Hepatocyte (in vitro differentiated cells): ENCODE measurements around the gene LURAP1L. TPM values are rescaled to one million over a fixed set of nuclear protein-coding genes. Genes with fewer than 3 reads are reported as not detected.
A peak's percentile ranks its signal among the peaks of the same experiment; 100 is the strongest.

Experiments used
- DNase-seq: peaks from one replicate; pipeline ENCODE4 v3.0.0-alpha.2; 2016; ENCODE audit warnings: low spot score
- H2AFZ ChIP-seq: fragments of 200-600 bp; sonication (generic); 2 replicates; pipeline ENCODE4 v1.6.0; 2016; ENCODE audit warnings: antibody characterized with exemption, mild to moderate bottlenecking
- H3K27ac ChIP-seq: fragments of 200-600 bp; sonication (generic); 2 replicates; pipeline ENCODE4 v1.5.1; 2016; ENCODE audit warnings: mild to moderate bottlenecking
- H3K27me3 ChIP-seq: fragments of 200-600 bp; sonication (generic); 2 replicates; pipeline ENCODE4 v1.6.1; 2016
- H3K36me3 ChIP-seq: fragments of 200-600 bp; sonication (generic); replicated peaks from 2 replicates; pipeline ENCODE4 v1.5.1; 2016; ENCODE audit warnings: low read depth; ENCODE audit not compliant: insufficient read depth
- H3K4me1 ChIP-seq: fragments of 200-600 bp; sonication (generic); 2 replicates; pipeline ENCODE4 v1.5.1; 2016; ENCODE audit warnings: mild to moderate bottlenecking, moderate library complexity; ENCODE audit not compliant: insufficient read depth
- H3K4me2 ChIP-seq: fragments of 200-600 bp; sonication (generic); 2 replicates; pipeline ENCODE4 v1.6.0; 2016
- H3K4me3 ChIP-seq: fragments of 200-600 bp; sonication (generic); 2 replicates; pipeline ENCODE4 v1.5.1; 2016; ENCODE audit warnings: mild to moderate bottlenecking
- H3K79me2 ChIP-seq: fragments of 200-600 bp; sonication (generic); 2 replicates; pipeline ENCODE4 v1.6.0; 2017; ENCODE audit warnings: mild to moderate bottlenecking
- H3K9me2 ChIP-seq: fragments of 200-600 bp; sonication (generic); replicated peaks from 2 replicates; pipeline ENCODE4 v1.6.0; 2017; ENCODE audit warnings: mild to moderate bottlenecking; ENCODE audit not compliant: insufficient read depth
- H3K9me3 ChIP-seq: fragments of 200-600 bp; sonication (generic); 2 replicates; pipeline ENCODE4 v1.5.1; 2016; ENCODE audit warnings: low read depth, mild to moderate bottlenecking
- H4K20me1 ChIP-seq: fragments of 200-600 bp; sonication (generic); 2 replicates; pipeline ENCODE4 v1.6.0; 2016; ENCODE audit warnings: mild to moderate bottlenecking; ENCODE audit not compliant: insufficient read depth, poor library complexity, severe bottlenecking
- CTCF ChIP-seq: fragments of 200-600 bp; sonication (generic); IDR thresholded peaks from 2 replicates; pipeline ENCODE4 v1.5.1; 2016; ENCODE audit warnings: antibody characterized with exemption, mild to moderate bottlenecking; ENCODE audit not compliant: poor library complexity
- EZH2 ChIP-seq: fragments of 200-600 bp; sonication (generic); IDR thresholded peaks from 2 replicates; pipeline ENCODE4 v1.6.1; 2016; ENCODE audit warnings: antibody characterized with exemption, mild to moderate bottlenecking, borderline replicate concordance
- EZH2phosphoT487 ChIP-seq: fragments of 200-600 bp; sonication (generic); IDR thresholded peaks from one replicate; pipeline ENCODE4 v1.6.1; 2018; ENCODE audit warnings: antibody characterized with exemption, mild to moderate bottlenecking, low read depth, moderate library complexity; ENCODE audit not compliant: unreplicated experiment, severe bottlenecking
- WGBS: methylation state at CpG from one replicate; pipeline ENCODE4 v1.1.6; 2016; ENCODE audit warnings: low lambda C conversion rate; ENCODE audit errors: missing lambda C conversion rate; 5-methylcytosine and 5-hydroxymethylcytosine counted together
- polyA plus RNA-seq: library from polyadenylated mRNA; unstranded; fragments of >200 nt; fragmentation: Nextera tagmentation; extraction: Ambion mirVana; gene quantifications from 2 replicates; pipeline ENCODE4 v1.2.1, GENCODE V29; 2016
- total RNA-seq: library from RNA; depleted of rRNA; stranded (reverse); fragments of >200 nt; gene quantifications from 2 replicates; pipeline ENCODE4 v1.2.3, GENCODE V29; 2014

Gene LURAP1L
- total and polyA plus RNA-seq, 2 experiments from 2014 or later: 36.1 to 37.6 TPM

- 63% methylated on average over 2 of the region's 2 CpGs for WGBS
- no peaks in the 10 kb centered on the region for H3K9me2 ChIP-seq
- TF ChIP-seq CTCF: no peak
- TF ChIP-seq EZH2phosphoT487: no peak
- no peak for TF ChIP-seq EZH2
- peak overlapping the region; percentile 97 for H3K27ac ChIP-seq
- peaks cover 92% of the 10 kb centered on the region for H3K79me2 ChIP-seq
- no peaks in the 10 kb centered on the region for H3K36me3 ChIP-seq
- peak; percentile 31 for DNase-seq
- no peaks in the 10 kb centered on the region for H3K27me3 ChIP-seq
- no peak overlapping the region for H2AFZ ChIP-seq
- H3K9me3 ChIP-seq: peaks cover 11% of the 10 kb centered on the region
- H3K4me1 ChIP-seq: peaks cover 13% of the 10 kb centered on the region
- H3K4me3 ChIP-seq: no peak overlapping the region
- no peaks in the 10 kb centered on the region for H4K20me1 ChIP-seq
- peak overlapping the region; percentile 34 for H3K4me2 ChIP-seq
Observed at GRCh38 chr9:12785260-12785770, 10.5 kb downstream of the LURAP1L start.

GRCh38 chr9:12785941-12786340, 11.1 kb downstream of the LURAP1L start:
- Histone ChIP-seq H3K27me3 (no peaks in the 10 kb centered on the region), H3K27ac (peak overlapping the region; percentile 97), H3K4me2 (peak overlapping the region; percentile 34), H3K9me2 (no peaks in the 10 kb centered on the region), H3K4me3 (no peak overlapping the region), H3K4me1 (peaks cover 13% of the 10 kb centered on the region), H2AFZ (no peak overlapping the region), H3K36me3 (no peaks in the 10 kb centered on the region), H3K9me3 (peaks cover 11% of the 10 kb centered on the region), H3K79me2 (peaks cover 92% of the 10 kb centered on the region), H4K20me1 (no peaks in the 10 kb centered on the region)
- DNase-seq: no peak
- TF ChIP-seq EZH2 (no peak), EZH2phosphoT487 (no peak)

- no peak overlapping the region for H2AFZ ChIP-seq
- H4K20me1 ChIP-seq: no peaks in the 10 kb centered on the region
- no peaks in the 10 kb centered on the region for H3K27me3 ChIP-seq
- no peaks in the 10 kb centered on the region for H3K36me3 ChIP-seq
- TF ChIP-seq EZH2: no peak
- no peak for TF ChIP-seq EZH2phosphoT487
- TF ChIP-seq CTCF: no peak
- H3K4me1 ChIP-seq: peaks cover 27% of the 10 kb centered on the region
- DNase-seq: no peak
- no peak overlapping the region for H3K4me3 ChIP-seq
- H3K9me3 ChIP-seq: no peaks in the 10 kb centered on the region
- peaks cover 90% of the 10 kb centered on the region for H3K79me2 ChIP-seq
- no peak overlapping the region for H3K4me2 ChIP-seq
- no peak overlapping the region for H3K27ac ChIP-seq
- no peaks in the 10 kb centered on the region for H3K9me2 ChIP-seq
Observed at GRCh38 chr9:12790001-12790400, 15.2 kb downstream of the LURAP1L start.

- no peak for TF ChIP-seq EZH2
- TF ChIP-seq CTCF: no peak
- TF ChIP-seq EZH2phosphoT487: no peak
- H3K36me3 ChIP-seq: no peaks in the 10 kb centered on the region
- H3K27ac ChIP-seq: no peak overlapping the region
- no peaks in the 10 kb centered on the region for H3K9me2 ChIP-seq
- H3K79me2 ChIP-seq: peaks cover 90% of the 10 kb centered on the region
- no peak overlapping the region for H2AFZ ChIP-seq
- WGBS: 87% methylated on average over 3 of the region's 3 CpGs
- H3K9me3 ChIP-seq: no peaks in the 10 kb centered on the region
- DNase-seq: no peak
- no peak overlapping the region for H3K4me2 ChIP-seq
- no peaks in the 10 kb centered on the region for H3K27me3 ChIP-seq
- H3K4me3 ChIP-seq: no peak overlapping the region
- no peaks in the 10 kb centered on the region for H4K20me1 ChIP-seq
- peaks cover 19% of the 10 kb centered on the region for H3K4me1 ChIP-seq
Observed at GRCh38 chr9:12790883-12791282, 16.1 kb downstream of the LURAP1L start.
